Nephron (organoid): ENCODE measurements around the gene PAX5.

Experiments
- H3K27ac Mint-ChIP-seq, 3 experiments: 2 replicates each; pipeline ENCODE4 v1.8.0; 2020; ENCODE audit warnings: mixed read lengths in 3 of 3, mild to moderate bottlenecking in 2 of 3, moderate library complexity in 1 of 3
- H3K27me3 Mint-ChIP-seq: 2 replicates; pipeline ENCODE4 v1.8.0; 2021; ENCODE audit warnings: low read depth, mild to moderate bottlenecking, moderate library complexity, mixed read lengths
- H3K36me3 Mint-ChIP-seq: 2 replicates; pipeline ENCODE4 v1.8.0; 2020; ENCODE audit warnings: low read depth, mixed read lengths
- H3K4me1 Mint-ChIP-seq: 2 replicates; pipeline ENCODE4 v1.8.0; 2020; ENCODE audit warnings: mixed read lengths
- H3K4me3 Mint-ChIP-seq, 3 experiments: 2 replicates each; pipeline ENCODE4 v1.8.0; 2020; ENCODE audit warnings: mild to moderate bottlenecking in 3 of 3, mixed read lengths in 3 of 3, moderate library complexity in 2 of 3
- H3K9me3 Mint-ChIP-seq: 2 replicates; pipeline ENCODE4 v1.8.0; 2020; ENCODE audit warnings: mixed read lengths
- TF ChIP-seq, protein P1 (sequence below), 3 experiments: fragments of 200-600 bp; sonication (generic); IDR thresholded peaks; one replicate each; pipeline ENCODE4 v1.5.0; 2021; ENCODE audit warnings: antibody characterized with exemption in 3 of 3; ENCODE audit not compliant: unreplicated experiment in 3 of 3

Gene PAX5

DNA sequence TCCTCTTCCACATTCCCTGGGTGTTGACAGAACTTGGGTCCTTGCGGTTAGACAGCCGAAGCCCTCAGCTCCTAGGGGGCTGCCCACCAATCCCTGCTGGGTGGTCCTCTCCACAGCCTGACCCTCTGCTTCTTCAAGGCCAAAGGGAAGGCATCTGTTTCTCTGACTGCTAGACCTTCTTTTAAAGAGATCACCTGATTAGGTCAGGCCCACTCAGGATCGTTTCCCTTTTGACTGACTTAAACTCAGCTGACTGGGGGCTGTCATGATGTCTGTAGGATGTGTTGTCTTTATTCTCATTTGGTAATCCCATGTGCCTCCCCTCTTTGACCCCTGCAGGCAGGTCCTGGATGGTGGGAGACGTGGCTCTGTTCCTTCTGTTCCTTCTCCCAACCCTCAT lies 207.5 kb downstream of the PAX5 start:
- TF ChIP-seq, protein P1, sequence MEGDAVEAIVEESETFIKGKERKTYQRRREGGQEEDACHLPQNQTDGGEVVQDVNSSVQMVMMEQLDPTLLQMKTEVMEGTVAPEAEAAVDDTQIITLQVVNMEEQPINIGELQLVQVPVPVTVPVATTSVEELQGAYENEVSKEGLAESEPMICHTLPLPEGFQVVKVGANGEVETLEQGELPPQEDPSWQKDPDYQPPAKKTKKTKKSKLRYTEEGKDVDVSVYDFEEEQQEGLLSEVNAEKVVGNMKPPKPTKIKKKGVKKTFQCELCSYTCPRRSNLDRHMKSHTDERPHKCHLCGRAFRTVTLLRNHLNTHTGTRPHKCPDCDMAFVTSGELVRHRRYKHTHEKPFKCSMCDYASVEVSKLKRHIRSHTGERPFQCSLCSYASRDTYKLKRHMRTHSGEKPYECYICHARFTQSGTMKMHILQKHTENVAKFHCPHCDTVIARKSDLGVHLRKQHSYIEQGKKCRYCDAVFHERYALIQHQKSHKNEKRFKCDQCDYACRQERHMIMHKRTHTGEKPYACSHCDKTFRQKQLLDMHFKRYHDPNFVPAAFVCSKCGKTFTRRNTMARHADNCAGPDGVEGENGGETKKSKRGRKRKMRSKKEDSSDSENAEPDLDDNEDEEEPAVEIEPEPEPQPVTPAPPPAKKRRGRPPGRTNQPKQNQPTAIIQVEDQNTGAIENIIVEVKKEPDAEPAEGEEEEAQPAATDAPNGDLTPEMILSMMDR (IDR thresholded peaks at IDR 0.05; ENCODE audit: unreplicated experiment in 3 of 3): no peak
- no peak overlapping the region for H3K27ac Mint-ChIP-seq
- H3K9me3 Mint-ChIP-seq: no peaks in the 10 kb centered on the region
- no peaks in the 10 kb centered on the region for H3K36me3 Mint-ChIP-seq
- H3K4me1 Mint-ChIP-seq: peaks cover under 1% of the 10 kb centered on the region
- no peak overlapping the region for H3K4me3 Mint-ChIP-seq
- peaks cover 39% of the 10 kb centered on the region for H3K27me3 Mint-ChIP-seq

DNA sequence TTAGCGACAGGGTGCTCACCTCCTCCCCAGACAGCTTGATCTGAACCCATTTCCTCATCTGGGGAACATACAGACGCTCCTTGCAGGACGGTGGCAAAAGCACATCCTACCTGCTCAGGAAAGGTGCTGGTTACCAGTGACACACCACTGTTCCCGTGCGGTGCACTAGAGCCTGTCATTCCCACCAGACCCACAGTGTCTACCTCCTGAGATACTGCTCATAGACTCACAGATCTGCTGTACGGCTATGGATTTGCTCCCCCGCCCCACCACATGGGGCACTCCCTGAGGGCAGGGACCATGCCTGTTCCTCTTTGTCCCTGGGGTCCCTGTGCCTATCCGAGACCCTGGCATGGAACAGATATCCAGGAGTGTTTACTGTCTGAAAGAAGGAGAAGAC lies 208.9 kb downstream of the PAX5 start:
- H3K9me3 Mint-ChIP-seq: no peaks in the 10 kb centered on the region
- peaks cover 10% of the 10 kb centered on the region for H3K4me1 Mint-ChIP-seq
- no peak overlapping the region for H3K27ac Mint-ChIP-seq
- TF ChIP-seq, protein P1 (IDR thresholded peaks at IDR 0.05; ENCODE audit: unreplicated experiment in 3 of 3): no peak
- no peaks in the 10 kb centered on the region for H3K36me3 Mint-ChIP-seq
- no peak overlapping the region for H3K4me3 Mint-ChIP-seq
- peaks cover 42% of the 10 kb centered on the region for H3K27me3 Mint-ChIP-seq

DNA sequence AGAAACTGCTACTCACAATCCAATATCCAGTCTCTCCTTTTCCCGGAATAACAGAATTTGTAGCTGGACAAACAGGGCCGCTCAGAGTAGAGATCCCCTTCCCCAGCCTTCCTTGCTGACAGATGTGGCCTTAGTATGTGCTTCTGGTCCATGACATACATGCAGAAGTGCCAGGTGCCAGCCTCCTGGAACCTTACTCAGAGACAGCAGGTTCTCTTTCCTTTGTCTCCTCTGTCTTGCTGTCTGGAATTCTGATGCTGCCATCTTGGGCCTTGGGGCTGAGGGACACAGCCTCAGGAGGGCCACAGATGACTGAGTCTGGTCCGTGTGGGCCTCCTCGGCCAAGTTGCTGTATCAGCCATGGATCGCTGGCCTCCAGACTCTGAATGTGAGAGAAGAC lies 210.1 kb downstream of the PAX5 start:
- no peak overlapping the region for H3K4me3 Mint-ChIP-seq
- H3K27me3 Mint-ChIP-seq: peaks cover 49% of the 10 kb centered on the region
- peaks cover 22% of the 10 kb centered on the region for H3K4me1 Mint-ChIP-seq
- TF ChIP-seq, protein P1 (IDR thresholded peaks at IDR 0.05; ENCODE audit: unreplicated experiment in 3 of 3): no peak
- no peaks in the 10 kb centered on the region for H3K9me3 Mint-ChIP-seq
- H3K36me3 Mint-ChIP-seq: no peaks in the 10 kb centered on the region
- no peak overlapping the region for H3K27ac Mint-ChIP-seq

DNA sequence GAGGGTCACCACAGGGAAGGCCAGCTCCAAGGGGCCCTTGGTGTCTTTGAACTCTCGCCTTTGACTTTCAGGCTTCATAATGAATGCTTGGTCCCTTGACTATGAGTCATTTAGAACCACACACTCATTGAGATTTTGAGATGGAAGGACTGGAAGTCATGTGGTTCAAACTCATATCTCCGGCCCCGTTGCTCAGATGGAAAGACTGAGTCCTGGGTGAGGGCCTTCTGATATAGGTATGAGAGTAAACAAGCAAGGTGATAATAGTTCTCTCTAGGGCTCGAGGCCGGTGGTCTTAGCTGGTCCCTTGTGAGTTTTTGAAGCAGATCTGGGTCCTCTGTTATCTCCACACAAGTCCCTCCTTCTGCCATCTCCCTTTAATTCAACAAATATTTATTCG lies 210.6 kb downstream of the PAX5 start:
- no peaks in the 10 kb centered on the region for H3K36me3 Mint-ChIP-seq
- H3K4me3 Mint-ChIP-seq: no peak overlapping the region
- peaks cover 54% of the 10 kb centered on the region for H3K27me3 Mint-ChIP-seq
- no peaks in the 10 kb centered on the region for H3K9me3 Mint-ChIP-seq
- H3K27ac Mint-ChIP-seq: no peak overlapping the region
- H3K4me1 Mint-ChIP-seq: peaks cover 27% of the 10 kb centered on the region
- TF ChIP-seq, protein P1 (IDR thresholded peaks at IDR 0.05; ENCODE audit: unreplicated experiment in 3 of 3): no peak

DNA sequence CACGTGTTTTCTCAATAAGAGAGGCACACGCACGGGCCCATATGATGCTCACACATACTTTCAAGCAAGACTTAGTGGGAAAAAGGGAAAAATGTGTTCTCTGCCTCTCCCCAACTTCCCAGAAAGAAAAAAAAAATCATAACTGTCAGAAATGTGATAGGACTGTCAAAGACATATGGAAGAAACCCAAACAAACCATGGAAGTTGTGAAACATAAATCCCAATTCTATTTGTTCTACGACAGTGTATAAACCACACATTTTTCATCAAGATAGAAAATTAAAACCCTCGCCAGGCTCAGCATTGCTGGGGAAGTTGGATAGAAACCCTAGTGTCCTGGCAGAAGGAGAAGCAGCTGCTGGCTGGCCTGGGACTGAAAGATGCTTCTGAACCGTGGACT lies 211.9 kb downstream of the PAX5 start:
- Mint-ChIP-seq H3K4me3 (peak overlapping the region in 1 of 3 experiments; percentile 17), H3K9me3 (no peaks in the 10 kb centered on the region), H3K4me1 (peaks cover 34% of the 10 kb centered on the region), H3K36me3 (no peaks in the 10 kb centered on the region), H3K27ac (no peak overlapping the region), H3K27me3 (peaks cover 51% of the 10 kb centered on the region)
- TF ChIP-seq, protein P1 (IDR thresholded peaks at IDR 0.05; ENCODE audit: unreplicated experiment in 3 of 3): no peak

DNA sequence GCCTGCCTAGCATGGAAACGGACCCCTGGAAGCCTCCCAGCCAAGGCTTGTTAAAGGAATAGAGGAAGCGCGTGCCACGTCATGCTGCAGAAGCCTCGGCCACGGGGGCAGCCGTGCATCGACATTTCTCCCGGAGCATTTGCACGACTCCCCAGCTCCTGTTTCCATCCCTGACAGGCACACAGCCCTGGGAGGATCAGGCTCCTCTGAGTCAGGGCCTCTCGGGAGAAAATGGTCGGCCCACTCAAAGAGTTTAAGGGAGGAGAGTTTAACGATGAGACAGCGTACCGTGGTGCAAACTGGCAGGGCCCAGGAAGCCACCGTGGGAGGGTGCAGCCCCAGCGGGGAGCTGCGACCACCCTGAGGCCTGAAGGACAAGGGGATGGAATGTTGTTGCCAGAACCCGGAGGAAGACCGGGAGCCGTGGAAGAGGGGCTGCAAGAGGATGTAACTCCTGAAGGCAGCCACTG lies 213.6 kb downstream of the PAX5 start:
- TF ChIP-seq, protein P1 (IDR thresholded peaks at IDR 0.05; ENCODE audit: unreplicated experiment in 3 of 3): no peak
- no peaks in the 10 kb centered on the region for H3K9me3 Mint-ChIP-seq
- no peaks in the 10 kb centered on the region for H3K36me3 Mint-ChIP-seq
- H3K27me3 Mint-ChIP-seq: peaks cover 62% of the 10 kb centered on the region
- H3K4me1 Mint-ChIP-seq: peaks cover 34% of the 10 kb centered on the region
- peak overlapping the region; percentile 12 to 60 (median 21) for H3K4me3 Mint-ChIP-seq
- H3K27ac Mint-ChIP-seq: peak overlapping the region in 2 of 3 experiments; percentile 37 to 50
